ENCODE data around the gene PLD6. TPM values are rescaled to one million over a fixed set of nuclear protein-coding genes. Genes with fewer than 3 reads are reported as not detected.

Gene PLD6
- total and polyA plus RNA-seq, 2 donors (not counting 1 experiment from before 2014, with no cell fraction given) = 2.0 to 4.1 TPM

GRCh38 chr17:17190188-17190587, 15.9 kb downstream of the PLD6 start:
- H3K4me3 ChIP-seq (ENCODE audit: control extremely low read depth in 1 of 5, extremely low read depth in 1 of 5, insufficient read depth in 1 of 5, low read depth in 2 of 5, low read length in 4 of 5) = no peak overlapping the region
- H3K4me1 ChIP-seq (ENCODE audit: control insufficient read depth in 2 of 2, insufficient read depth in 2 of 2, low read length in 2 of 2) = peaks cover 6 to 26% of the 10 kb centered on the region in 2 donors
- no peak overlapping the region for H3K27ac ChIP-seq (ENCODE audit: low read length in 2 of 2)
- no peak overlapping the region for H3K27ac Mint-ChIP-seq
- no peaks in the 10 kb centered on the region for H3K79me2 ChIP-seq (ENCODE audit: control insufficient read depth, insufficient read depth, low read length)
- no peaks in the 10 kb centered on the region for H3K27me3 Mint-ChIP-seq
- H3K9me3 Mint-ChIP-seq (ENCODE audit: insufficient read depth) = no peaks in the 10 kb centered on the region
- H3K9me3 ChIP-seq (ENCODE audit: control extremely low read depth in 1 of 3, control insufficient read depth in 2 of 3, insufficient read depth in 1 of 3, low read length in 2 of 3) = peaks cover 0 to 5% (median 0%) of the 10 kb centered on the region in 3 donors
- DNase-seq = no peak
- ChIA-PET POLR2A (interaction anchor here (0.7 kb wide), 1 partner anchor 8 kb away, joined by 3 read pairs; no protein-coding TSS in a partner anchor), CTCF (interaction anchor here (1.2 kb wide), 1 partner anchor 10 kb away, joined by 5 read pairs; no protein-coding TSS in a partner anchor)
- no peaks in the 10 kb centered on the region for H4K20me1 ChIP-seq (ENCODE audit: control insufficient read depth, insufficient read depth, low read length, poor library complexity, severe bottlenecking)
- H3K4me2 ChIP-seq (replicated peaks; ENCODE audit: low read depth, low read length, poor library complexity, severe bottlenecking) = no peak overlapping the region
- TF ChIP-seq CTCF (IDR thresholded peaks at IDR 0.05) (no peak), EZH2 (IDR thresholded peaks at IDR 0.05; ENCODE audit: borderline replicate concordance, insufficient read depth, low read depth, low read length, poor library complexity, severe bottlenecking) (no peak)
- H3K9ac ChIP-seq (ENCODE audit: low read length) = no peak overlapping the region
- H3K27me3 ChIP-seq (replicated peaks in 1 of 4; ENCODE audit: control extremely low read depth in 1 of 4, control insufficient read depth in 3 of 4, insufficient read depth in 4 of 4, low read length in 3 of 4) = no peaks in the 10 kb centered on the region
- H3K4me3 Mint-ChIP-seq = no peak overlapping the region
- intact Hi-C loops (cut with micrococcal nuclease) = no loop called here
- H2AFZ ChIP-seq (ENCODE audit: insufficient read depth, low read depth, low read length, poor library complexity, severe bottlenecking) = no peak overlapping the region
- H3K36me3 ChIP-seq (replicated peaks in 1 of 2; ENCODE audit: control extremely low read depth in 1 of 2, control insufficient read depth in 1 of 2, extremely low read depth in 1 of 2, insufficient read depth in 2 of 2, low read length in 1 of 2) = peaks cover 5 to 35% of the 10 kb centered on the region in 2 experiments
- 98% methylated on average over 7 of the region's 7 CpGs for WGBS (ENCODE audit: insufficient coverage)
- peaks cover 18% of the 10 kb centered on the region for H3K4me1 Mint-ChIP-seq
- ATAC-seq (ENCODE audit: low read depth) = no peak

GRCh38 chr17:17189559-17189958, 16.6 kb downstream of the PLD6 start:
- Histone ChIP-seq H3K27me3 (replicated peaks in 1 of 4; ENCODE audit: control extremely low read depth in 1 of 4, control insufficient read depth in 3 of 4, insufficient read depth in 4 of 4, low read length in 3 of 4) (no peaks in the 10 kb centered on the region), H3K27ac (ENCODE audit: low read length in 2 of 2) (no peak overlapping the region), H2AFZ (ENCODE audit: insufficient read depth, low read depth, low read length, poor library complexity, severe bottlenecking) (no peak overlapping the region), H3K4me2 (replicated peaks; ENCODE audit: low read depth, low read length, poor library complexity, severe bottlenecking) (no peak overlapping the region), H3K36me3 (replicated peaks in 1 of 2; ENCODE audit: control extremely low read depth in 1 of 2, control insufficient read depth in 1 of 2, extremely low read depth in 1 of 2, insufficient read depth in 2 of 2, low read length in 1 of 2) (peaks cover 5 to 37% of the 10 kb centered on the region in 2 experiments), H3K79me2 (ENCODE audit: control insufficient read depth, insufficient read depth, low read length) (no peaks in the 10 kb centered on the region), H3K4me3 (ENCODE audit: control extremely low read depth in 1 of 5, extremely low read depth in 1 of 5, insufficient read depth in 1 of 5, low read depth in 2 of 5, low read length in 4 of 5) (no peak overlapping the region), H3K9ac (ENCODE audit: low read length) (no peak overlapping the region), H3K4me1 (ENCODE audit: control insufficient read depth in 2 of 2, insufficient read depth in 2 of 2, low read length in 2 of 2) (peaks cover 6 to 31% of the 10 kb centered on the region in 2 donors), H4K20me1 (ENCODE audit: control insufficient read depth, insufficient read depth, low read length, poor library complexity, severe bottlenecking) (no peaks in the 10 kb centered on the region), H3K9me3 (ENCODE audit: control extremely low read depth in 1 of 3, control insufficient read depth in 2 of 3, insufficient read depth in 1 of 3, low read length in 2 of 3) (peaks cover 0 to 5% (median 0%) of the 10 kb centered on the region in 3 donors)
- no peak overlapping the region for H3K27ac Mint-ChIP-seq
- DNase-seq (no peak), ATAC-seq (ENCODE audit: low read depth) (no peak)
- peaks cover 23% of the 10 kb centered on the region for H3K4me1 Mint-ChIP-seq
- 56% methylated on average over 3 of the region's 4 CpGs for WGBS (ENCODE audit: insufficient coverage)
- H3K9me3 Mint-ChIP-seq (ENCODE audit: insufficient read depth) = no peaks in the 10 kb centered on the region
- ChIA-PET POLR2A (no interaction called here), CTCF (interaction anchor here (1.2 kb wide), 1 partner anchor 10 kb away, joined by 5 read pairs; no protein-coding TSS in a partner anchor)
- no peaks in the 10 kb centered on the region for H3K27me3 Mint-ChIP-seq
- TF ChIP-seq CTCF (IDR thresholded peaks at IDR 0.05) (no peak), EZH2 (IDR thresholded peaks at IDR 0.05; ENCODE audit: borderline replicate concordance, insufficient read depth, low read depth, low read length, poor library complexity, severe bottlenecking) (no peak)
- H3K4me3 Mint-ChIP-seq = no peak overlapping the region
- intact Hi-C loops (cut with micrococcal nuclease) = loop anchor here (10.0 kb wide), 1 partner anchor 45 kb away; the partner anchor contains the start of gene FLCN
